Measurements from ENCODE around the gene SCAP.

The SCAP gene

DNA sequence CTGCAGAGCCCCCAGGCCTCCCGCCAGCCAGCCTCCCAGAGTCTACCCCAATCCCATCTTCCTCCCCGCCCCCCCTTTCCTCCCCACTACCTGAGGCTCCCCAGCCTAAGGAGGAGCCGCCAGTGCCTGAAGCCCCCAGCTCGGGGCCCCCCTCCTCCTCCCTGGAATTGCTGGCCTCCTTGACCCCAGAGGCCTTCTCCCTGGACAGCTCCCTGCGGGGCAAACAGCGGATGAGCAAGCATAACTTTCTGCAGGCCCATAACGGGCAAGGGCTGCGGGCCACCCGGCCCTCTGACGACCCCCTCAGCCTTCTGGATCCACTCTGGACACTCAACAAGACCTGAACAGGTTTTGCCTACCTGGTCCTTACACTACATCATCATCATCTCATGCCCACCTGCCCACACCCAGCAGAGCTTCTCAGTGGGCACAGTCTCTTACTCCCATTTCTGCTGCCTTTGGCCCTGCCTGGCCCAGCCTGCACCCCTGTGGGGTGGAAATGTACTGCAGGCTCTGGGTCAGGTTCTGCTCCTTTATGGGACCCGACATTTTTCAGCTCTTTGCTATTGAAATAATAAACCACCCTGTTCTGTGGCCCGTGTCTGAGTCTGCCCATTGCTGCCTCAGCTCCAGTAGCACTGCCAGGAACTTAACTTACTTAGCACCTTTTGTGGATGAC is 62.8 kb downstream of the SCAP start:
- peak; percentile 18 for DNase-seq

DNA sequence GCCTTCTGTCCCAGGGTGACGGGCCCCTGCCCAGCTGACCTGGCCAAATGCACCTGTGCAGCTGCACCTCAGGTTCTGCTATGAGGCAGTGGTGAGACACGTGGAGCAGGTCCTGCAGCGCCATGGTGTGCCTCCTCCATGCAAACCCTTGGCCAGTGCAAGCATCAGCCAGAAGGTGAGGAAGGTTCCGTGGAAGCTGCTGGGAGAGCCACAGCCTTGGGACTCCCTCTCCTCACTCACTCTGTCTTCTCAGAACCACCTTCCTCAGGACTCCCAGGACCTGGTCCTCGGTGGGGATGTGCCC is 63.3 kb downstream of the SCAP start:
- no peak for DNase-seq

DNA sequence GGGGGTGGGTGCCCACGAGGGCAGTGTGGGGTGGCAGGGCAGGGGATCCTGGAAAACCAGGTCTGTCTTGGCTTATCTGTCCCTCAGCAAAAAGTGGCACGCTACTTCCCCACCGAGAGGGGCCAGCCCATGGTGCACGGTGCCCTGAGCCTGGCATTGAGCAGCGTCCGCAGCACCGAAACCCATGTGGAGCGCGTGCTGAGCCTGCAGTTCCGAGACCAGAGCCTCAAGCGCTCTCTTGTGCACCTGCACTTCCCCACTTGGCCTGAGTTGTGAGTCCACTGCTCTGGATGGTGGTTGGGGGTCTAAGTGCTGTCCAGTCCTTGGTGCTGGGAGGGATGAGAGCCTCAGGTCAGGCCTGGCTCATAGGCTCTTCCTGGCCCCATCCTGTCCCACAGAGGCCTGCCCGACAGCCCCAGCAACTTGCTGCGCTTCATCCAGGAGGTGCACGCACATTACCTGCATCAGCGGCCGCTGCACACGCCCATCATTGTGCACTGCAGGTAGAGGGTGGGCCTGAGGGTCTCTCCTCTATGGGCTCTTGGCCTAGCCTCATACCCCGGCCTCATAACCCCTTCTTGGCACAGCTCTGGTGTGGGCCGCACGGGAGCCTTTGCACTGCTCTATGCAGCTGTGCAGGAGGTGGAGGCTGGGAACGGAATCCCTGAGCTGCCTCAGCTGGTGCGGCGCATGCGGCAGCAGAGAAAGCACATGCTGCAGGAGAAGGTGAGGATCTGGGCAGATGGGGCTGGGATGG is 63.9 kb downstream of the SCAP start:
- DNase-seq = peak; percentile 20

DNA sequence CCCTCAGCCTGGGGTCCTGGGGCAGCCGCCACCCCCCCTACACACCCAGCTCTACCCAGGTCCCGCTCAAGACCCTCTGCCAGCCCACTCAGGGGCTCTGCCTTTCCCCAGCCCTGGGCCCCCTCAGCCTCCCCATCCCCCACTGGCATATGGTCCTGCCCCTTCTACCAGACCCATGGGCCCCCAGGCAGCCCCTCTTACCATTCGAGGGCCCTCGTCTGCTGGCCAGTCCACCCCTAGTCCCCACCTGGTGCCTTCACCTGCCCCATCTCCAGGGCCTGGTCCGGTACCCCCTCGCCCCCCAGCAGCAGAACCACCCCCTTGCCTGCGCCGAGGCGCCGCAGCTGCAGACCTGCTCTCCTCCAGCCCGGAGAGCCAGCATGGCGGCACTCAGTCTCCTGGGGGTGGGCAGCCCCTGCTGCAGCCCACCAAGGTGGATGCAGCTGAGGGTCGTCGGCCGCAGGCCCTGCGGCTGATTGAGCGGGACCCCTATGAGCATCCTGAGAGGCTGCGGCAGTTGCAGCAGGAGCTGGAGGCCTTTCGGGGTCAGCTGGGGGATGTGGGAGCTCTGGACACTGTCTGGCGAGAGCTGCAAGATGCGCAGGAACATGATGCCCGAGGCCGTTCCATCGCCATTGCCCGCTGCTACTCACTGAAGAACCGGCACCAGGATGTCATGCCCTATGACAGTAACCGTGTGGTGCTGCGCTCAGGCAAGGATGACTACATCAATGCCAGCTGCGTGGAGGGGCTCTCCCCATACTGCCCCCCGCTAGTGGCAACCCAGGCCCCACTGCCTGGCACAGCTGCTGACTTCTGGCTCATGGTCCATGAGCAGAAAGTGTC is 64.7 kb downstream of the SCAP start:
- peak; percentile 18 for DNase-seq

DNA sequence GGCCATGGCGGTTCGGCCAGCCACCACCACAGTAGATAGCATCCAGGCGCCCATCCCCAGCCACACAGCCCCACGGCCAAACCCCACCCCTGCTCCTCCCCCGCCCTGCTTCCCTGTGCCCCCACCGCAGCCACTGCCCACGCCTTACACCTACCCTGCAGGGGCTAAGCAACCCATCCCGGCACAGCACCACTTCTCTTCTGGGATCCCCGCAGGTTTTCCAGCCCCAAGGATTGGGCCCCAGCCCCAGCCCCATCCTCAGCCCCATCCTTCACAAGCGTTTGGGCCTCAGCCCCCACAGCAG is 65.4 kb downstream of the SCAP start:
- peak; percentile 18 for DNase-seq

DNA sequence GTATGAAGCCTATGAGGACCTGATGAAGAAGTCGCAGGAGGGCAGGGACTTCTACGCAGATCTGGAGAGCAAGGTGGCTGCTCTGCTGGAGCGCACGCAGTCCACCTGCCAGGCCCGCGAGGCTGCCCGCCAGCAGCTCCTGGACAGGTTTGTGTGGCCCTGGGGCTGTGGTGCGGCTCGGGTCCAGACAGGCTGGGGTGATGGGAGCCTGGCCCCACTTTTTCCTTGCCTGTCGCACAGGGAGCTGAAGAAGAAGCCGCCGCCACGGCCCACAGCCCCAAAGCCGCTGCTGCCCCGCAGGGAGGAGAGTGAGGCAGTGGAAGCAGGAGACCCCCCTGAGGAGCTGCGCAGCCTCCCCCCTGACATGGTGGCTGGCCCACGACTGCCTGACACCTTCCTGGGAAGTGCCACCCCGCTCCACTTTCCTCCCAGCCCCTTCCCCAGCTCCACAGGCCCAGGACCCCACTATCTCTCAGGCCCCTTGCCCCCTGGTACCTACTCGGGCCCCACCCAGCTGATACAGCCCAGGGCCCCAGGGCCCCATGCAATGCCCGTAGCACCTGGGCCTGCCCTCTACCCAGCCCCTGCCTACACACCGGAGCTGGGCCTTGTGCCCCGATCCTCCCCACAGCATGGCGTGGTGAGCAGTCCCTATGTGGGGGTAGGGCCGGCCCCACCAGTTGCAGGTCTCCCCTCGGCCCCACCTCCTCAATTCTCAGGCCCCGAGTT is 65.9 kb downstream of the SCAP start:
- DNase-seq = no peak

DNA sequence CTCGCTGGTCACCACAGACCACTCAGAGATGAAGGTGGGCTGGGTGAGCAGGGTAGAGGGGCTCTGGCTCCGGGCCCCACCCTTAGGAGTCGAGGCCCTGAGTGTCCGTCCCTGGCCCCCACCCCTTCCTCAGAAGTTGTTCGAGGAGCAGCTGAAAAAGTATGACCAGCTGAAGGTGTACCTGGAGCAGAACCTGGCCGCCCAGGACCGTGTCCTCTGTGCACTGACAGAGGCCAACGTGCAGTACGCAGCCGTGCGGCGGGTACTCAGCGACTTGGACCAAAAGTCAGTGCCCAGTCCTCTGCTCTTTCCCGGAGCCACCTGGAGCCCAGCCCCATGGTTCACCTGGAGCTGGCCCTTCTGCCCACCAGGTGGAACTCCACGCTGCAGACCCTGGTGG is 66.5 kb downstream of the SCAP start:
- no peak for DNase-seq

DNA sequence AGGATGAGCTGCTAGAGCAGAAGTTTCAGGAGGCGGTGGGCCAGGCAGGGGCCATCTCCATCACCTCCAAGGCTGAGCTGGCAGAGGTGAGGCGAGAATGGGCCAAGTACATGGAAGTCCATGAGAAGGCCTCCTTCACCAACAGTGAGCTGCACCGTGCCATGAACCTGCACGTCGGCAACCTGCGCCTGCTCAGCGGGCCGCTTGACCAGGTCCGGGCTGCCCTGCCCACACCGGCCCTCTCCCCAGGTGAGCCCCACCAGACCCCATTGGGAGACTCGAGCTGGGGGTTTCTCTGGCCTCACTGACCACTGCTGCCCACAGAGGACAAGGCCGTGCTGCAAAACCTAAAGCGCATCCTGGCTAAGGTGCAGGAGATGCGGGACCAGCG is 66.9 kb downstream of the SCAP start:
- DNase-seq = no peak

DNA sequence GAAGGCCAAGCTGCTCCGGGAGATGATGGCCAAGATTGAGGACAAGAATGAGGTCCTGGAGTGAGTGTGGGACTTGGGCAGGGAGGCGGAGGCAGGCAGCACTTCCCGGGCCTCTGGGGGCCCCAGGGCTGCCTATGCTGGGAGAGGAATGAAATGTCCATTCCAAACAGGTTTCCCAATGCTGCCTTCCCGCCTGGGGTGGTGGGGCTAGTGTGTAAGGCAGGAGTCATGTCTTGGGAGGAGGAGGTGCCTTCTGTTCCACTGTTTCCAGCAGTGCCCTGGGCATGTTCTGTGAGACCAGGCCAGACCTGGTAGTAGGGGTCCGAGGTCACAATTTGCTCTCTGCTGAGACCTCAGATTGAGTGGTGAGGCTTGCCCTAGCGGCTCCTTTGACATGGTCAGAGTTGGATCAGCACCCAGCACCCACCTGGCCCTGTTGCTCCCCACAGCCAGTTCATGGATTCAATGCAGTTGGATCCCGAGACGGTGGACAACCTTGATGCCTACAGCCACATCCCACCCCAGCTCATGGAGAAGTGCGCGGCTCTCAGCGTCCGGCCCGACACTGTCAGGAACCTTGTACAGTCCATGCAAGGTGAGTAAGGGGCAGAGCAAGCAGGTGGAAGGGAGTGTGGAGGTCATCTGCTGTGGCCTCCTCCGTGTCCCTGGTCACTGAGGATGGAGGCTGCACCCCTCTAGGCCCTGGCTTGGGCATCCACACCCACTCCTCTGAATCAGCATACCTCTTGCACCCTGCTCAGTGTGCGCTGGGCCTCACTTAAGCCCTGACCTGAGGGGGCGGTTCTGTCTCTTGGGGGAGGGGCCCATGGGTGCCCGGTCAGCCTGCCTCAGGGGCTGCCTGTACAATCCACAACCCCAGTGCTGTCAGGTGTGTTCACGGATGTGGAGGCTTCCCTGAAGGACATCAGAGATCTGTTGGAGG is 67.6 kb downstream of the SCAP start:
- DNase-seq = no peak

DNA sequence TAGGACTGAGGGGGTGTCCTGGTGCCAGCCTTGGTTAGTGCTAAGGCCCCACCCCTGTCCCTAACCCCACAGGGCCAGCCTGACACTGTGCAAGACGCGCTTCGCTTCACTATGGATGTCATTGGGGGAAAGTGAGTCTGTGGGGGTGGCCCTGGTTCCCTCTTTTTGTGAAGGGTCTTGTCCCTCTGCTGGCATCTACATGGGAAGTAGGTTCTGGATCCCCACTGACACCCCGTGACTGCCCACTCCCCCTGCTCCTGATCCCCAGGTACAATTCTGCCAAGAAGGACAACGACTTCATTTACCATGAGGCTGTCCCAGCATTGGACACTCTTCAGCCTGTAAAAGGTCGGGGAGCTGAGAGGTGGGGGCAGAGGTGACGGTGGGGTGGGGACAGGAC is 68.5 kb downstream of the SCAP start:
- no peak for DNase-seq

DNA sequence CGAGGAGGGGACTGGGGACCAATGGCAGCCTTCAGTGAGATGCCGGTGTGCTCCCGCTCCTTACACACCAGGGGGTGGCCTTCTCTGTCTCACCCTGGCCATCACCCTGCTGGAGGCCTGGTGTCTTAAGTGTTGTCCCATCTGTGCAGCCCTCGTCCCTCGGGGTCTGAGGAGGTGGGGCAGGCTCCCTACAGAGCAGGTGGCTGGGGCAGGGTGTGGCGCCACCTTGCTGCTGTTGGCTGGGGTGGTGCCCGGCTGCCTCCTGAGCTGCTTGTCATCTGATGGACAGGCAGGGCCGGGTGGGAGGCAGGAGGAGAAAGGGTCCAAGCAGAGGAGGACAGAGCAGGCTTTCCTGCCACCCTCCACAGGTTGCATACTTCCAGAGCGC is 69.0 kb downstream of the SCAP start:
- DNase-seq = no peak

DNA sequence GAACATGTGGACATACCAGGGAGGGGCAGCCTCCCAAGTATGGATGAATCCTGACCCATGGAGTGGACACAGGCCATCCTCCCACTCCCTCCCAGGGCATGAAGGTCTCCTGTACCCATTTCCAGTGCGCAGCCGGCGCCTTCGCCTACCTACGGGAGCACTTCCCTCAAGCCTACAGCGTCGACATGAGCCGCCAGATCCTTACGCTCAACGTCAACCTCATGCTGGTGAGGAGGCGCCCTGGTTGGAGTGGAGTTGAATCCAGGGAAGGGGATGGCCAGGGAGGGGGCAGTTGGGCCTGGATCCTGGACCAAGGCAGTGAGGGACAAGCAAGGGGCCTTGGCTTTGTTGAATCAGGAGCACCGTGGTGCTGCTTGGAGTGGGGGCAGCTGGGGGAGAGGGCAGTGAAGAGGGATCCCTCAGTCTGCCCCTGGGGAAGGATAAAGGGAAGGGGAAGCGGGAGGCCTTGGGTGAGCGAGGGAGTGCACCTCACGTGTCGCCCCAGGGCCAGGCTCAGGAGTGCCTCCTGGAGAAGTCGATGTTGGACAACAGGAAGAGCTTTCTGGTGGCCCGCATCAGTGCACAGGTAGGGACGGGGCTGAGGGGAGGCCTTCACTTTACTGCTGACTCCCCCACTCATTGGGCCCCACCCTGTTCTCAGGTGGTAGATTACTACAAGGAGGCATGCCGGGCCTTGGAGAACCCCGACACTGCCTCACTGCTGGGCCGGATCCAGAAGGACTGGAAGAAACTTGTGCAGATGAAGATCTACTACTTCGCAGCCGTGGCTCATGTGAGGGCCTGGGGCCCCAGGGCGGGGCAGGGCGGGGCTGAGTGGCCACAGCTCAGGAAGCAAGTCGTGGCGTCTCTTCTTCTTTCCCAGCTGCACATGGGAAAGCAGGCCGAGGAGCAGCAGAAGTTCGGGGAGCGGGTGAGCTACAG is 69.7 kb downstream of the SCAP start:
- DNase-seq = no peak

DNA sequence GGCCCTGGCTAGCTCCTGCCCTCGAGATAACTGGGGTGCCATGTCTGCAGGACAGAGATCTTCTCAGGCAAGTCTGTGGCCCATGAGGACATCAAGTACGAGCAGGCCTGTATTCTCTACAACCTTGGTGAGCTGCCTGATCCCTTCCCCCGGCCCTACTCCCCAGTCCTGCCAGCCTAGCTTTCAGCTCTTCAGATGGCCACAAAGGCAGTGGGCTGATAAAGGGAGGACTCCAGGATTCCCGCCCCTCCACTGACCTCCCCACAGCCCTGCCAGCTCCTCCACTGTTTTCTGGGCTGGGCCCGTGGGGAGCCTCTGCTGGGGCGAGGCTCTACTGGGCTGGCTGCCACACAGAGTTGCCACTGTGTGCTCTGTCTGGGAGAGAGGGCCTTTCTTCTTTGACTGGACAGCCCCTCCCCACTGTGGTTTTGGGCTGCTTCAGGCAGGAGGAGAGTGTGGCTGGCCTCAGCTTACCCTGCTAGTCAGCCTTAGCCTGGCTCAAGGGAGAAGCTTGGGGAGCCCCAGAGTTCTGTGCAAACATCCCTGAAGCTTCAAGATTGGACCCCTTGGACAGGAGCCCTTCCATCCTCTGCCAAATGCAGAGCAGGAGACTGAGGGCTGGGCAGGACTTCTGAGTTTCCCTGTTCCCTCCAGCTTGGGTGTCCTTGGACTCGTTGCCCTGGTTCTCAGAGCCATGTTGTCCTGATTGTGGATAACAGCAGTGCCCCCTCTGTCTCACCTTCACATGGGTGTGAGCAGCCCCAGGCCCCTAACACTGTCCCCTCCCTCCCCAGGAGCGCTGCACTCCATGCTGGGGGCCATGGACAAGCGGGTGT is 70.6 kb downstream of the SCAP start:
- peak; percentile 66 for DNase-seq

DNA sequence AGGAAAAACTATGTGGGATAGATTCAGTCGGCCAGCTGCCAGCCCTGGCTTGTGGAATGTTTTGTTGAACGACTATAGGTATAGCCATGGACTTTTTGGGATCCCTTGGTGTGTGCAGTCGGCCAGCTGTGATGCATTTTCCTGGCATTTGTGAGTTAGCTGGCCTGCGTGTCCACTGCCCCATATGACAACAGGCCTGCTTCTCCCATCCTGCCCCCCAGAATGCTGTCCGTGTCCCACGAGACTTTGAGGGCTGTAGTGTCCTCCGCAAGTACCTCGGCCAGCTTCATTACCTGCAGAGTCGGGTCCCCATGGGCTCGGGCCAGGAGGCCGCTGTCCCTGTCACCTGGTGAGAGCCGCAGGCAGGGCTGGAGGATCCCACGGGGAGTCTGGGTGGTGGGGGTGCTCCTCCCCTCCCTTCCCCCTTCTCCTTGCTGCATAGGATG is 71.3 kb downstream of the SCAP start:
- DNase-seq = peak; percentile 24

DNA sequence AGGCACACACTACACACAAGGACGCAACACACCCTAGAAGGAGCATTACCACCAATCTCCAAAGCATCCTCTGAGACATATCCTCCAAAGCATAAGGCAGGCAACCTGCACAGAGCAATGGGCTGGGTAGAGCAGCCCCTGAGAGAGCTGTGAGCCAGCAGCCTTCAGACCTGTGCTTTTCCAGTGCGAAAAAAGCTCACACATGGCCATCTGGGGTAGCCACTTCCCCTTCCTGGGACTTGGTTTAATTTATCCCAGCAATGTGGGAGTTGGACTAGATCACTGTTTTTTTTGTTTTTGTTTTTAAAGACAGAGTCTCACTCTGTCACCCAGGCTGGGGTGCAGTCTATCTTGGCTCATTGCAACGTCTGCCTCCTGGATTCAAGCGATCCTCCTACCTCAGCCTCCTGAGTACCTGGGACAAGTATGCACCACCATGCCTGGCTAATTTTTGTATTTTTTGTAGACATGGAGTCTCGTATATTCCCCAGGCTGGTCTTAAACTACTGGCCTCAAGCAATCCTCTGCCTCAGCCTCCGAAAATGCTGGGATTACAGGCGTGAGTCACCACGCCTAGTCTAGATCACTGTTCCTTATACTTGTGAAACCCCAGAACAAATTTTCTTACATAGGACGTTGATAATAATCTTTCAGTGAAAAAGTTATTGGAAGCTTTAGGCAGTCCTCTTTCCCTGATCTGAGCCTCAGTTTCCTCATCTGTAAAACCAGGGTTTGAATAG is 76.0 kb downstream of the SCAP start:
- no peak for DNase-seq

DNA sequence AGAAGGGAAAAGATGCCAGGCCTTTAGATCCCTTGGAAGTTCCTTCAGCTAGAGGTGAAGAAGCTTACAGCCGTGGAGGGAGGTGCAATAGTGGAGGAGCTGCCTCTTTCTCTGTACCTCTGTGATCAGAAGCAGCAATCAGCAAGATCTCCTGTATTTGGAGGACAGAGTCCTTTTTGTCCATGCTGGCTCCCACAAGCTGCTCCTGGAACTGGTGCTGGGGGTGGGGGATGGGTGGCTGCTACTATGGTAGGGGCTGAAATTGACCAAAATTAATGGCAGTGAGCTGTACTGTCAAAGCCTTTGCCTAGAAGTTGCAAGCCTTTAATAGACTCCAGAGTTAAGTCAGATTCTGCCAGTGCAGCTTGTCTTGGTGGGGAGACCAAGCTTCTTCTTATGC is 76.7 kb downstream of the SCAP start:
- DNase-seq = no peak

DNA sequence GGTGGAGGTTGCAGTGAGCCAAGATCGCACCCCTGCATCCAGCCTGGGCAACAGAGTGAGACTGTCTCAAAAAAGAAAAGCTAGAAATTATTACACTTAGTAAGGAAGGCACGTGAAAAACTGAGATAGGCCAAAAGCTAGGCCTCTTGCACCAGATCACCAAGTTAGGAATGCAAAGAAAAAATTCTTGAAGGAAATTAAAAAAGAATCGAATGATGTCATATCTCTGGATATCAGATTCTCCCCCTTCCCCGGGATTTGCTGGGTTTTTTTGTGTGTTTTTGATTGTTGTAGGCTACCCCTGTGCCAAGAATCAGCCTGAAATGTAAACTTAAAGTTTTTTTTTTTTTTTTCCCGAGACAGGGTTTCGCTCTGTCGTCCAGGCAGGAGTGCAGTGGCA is 77.5 kb downstream of the SCAP start:
- no peak for DNase-seq

DNA sequence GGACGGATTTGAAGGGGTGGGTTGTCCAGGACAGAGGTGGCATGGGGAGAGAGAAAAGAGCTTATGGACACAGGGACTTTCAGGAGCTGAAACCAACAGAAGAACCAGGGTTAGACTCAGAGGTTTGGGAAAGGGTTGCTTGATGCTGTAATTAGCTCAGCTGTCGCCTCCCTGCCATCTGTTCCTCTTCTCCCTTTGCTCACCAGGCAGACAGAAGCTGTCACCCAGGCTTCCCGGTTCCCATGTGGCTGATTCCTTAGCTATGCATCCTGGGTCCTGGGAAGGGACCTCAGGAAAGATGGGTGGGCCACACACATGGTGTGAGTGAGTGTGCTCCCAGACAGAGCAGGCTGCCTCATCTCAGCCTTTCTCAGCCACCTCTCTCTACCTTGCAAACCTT is 80.9 kb downstream of the SCAP start:
- no peak for DNase-seq

DNA sequence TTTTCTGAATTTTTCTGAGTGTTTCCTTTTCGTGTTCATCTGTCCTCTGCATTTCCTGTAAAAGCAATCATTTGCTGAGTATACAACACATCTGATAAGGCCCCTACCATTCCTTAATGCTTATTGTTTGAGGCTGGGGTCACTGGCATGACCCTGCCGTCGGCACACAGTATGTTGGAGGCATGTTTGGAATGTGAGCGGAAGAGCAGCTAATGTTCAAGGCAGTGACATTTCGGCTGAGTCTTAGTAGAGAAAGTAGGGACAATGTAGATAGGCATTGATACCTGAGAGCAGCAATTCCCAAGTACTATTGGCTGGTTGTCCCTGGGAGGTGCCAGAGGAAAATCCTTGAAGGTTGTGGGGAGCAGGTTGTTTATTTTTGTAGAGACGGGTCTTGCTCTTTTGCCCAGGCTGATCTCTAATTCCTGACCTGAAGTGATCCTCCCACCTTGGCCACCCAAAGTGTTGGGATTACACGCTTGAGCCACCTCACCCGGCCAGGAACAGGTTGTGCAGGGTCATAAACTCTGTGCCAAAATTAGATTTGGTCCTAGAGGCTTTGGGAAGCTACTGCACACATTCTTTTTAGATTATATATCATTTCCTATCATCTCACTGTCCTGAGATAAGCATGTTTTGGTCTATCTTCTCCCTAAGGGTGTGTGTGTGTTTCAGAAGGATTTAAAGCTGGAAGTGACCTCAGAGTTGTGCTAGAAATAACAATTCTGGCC is 81.4 kb downstream of the SCAP start:
- DNase-seq = no peak
